HG03571 (cell line): ENCODE results near the gene ZSCAN5C.
"Not testable (repeated sequence)": the region's sequence is repeated elsewhere in the genome, so short reads cannot be mapped to it uniquely, and the experiment has no call there.

Experiments used
- ATAC-seq: cut with Tn5 transposase; IDR thresholded peaks from one replicate; pipeline ENCODE4 v1.9.1; 2021; ENCODE audit not compliant: unreplicated experiment

Gene ZSCAN5C

GRCh38 chr19:56191711-56192110 is 10.4 kb upstream of the ZSCAN5C start:
- no peak for ATAC-seq

GRCh38 chr19:56193981-56194640 is 8.0 kb upstream of the ZSCAN5C start:
- no peak for ATAC-seq

GRCh38 chr19:56197646-56198045 is 4.4 kb upstream of the ZSCAN5C start, which contains the start of gene ZSCAN5B:
ZSCAN5B (minus strand) TSS chr19:56197783; CDS start chr19:56193052, 4,731 bp downstream.
- ATAC-seq: not testable (repeated sequence)

- no peak for ATAC-seq
Observed at GRCh38 chr19:56199687-56200086, 2.4 kb upstream of the ZSCAN5C start.

- not testable (repeated sequence) for ATAC-seq
Observed at GRCh38 chr19:56207581-56207980, 5.5 kb downstream of the ZSCAN5C start.

- ATAC-seq: no peak
Observed at GRCh38 chr19:56209091-56209490, 7.0 kb downstream of the ZSCAN5C start.

- ATAC-seq: not testable (repeated sequence)
Observed at GRCh38 chr19:56210036-56210435, 8.0 kb downstream of the ZSCAN5C start.

GRCh38 chr19:56211718-56212117 is 9.6 kb downstream of the ZSCAN5C start:
- ATAC-seq: no peak

- ATAC-seq: no peak
Observed at GRCh38 chr19:56217039-56217949, 15.2 kb downstream of the ZSCAN5C start.

GRCh38 chr19:56218961-56219360 is 16.9 kb downstream of the ZSCAN5C start:
- ATAC-seq: no peak

GRCh38 chr19:56221442-56221841 is 19.4 kb downstream of the ZSCAN5C start:
- not testable (repeated sequence) for ATAC-seq

- ATAC-seq: no peak
Observed at GRCh38 chr19:56221851-56222250, 19.8 kb downstream of the ZSCAN5C start.

- ATAC-seq: no peak
Observed at GRCh38 chr19:56222901-56223300, 20.8 kb downstream of the ZSCAN5C start.

- ATAC-seq: no peak
Observed at GRCh38 chr19:56223481-56223880, 21.4 kb downstream of the ZSCAN5C start.

- ATAC-seq: no peak
Observed at GRCh38 chr19:56245121-56245740, 43.2 kb downstream of the ZSCAN5C start.

GRCh38 chr19:56245764-56246163 is 43.7 kb downstream of the ZSCAN5C start:
- not testable (repeated sequence) for ATAC-seq

- not testable (repeated sequence) for ATAC-seq
Observed at GRCh38 chr19:56248736-56249338, 46.8 kb downstream of the ZSCAN5C start.

- ATAC-seq: no peak
Observed at GRCh38 chr19:56252699-56253422, 50.8 kb downstream of the ZSCAN5C start.

- ATAC-seq: no peak
Observed at GRCh38 chr19:56253737-56254136, 51.7 kb downstream of the ZSCAN5C start.

GRCh38 chr19:56258272-56258671 is 56.2 kb downstream of the ZSCAN5C start:
- ATAC-seq: no peak
